IMR-90 (cell line): ENCODE measurements around the gene ZNF221. TPM values are rescaled to one million over a fixed set of nuclear protein-coding genes. Genes with fewer than 3 reads are reported as not detected.

Experiments used
- ATAC-seq: fragments of 200-7000 bp; cut with Tn5 transposase; 2 replicates; pipeline ENCODE4 v1.9.1; 2020; ENCODE audit warnings: low read depth, mild to moderate bottlenecking, moderate library complexity
- BruUV-seq: library from RNA; stranded (reverse); fragments of 400-500 nt; replicated peaks from 2 replicates; lab custom pipeline; 2021; lab: Mats Ljungman, UMichigan
- CTCF ChIA-PET: fragments of 300-600 bp; formaldehyde crosslinking; extraction: SDS; loops from one replicate; lab custom pipeline; 2021; ENCODE audit warnings: antibody characterized with exemption; lab: Yijun Ruan, JAX
- POLR2A ChIA-PET: fragments of 300-600 bp; sonication (Branson Sonifier 250); formaldehyde crosslinking; loops from one replicate; lab custom pipeline; 2022; ENCODE audit warnings: antibody characterized with exemption; ENCODE audit not compliant: unreplicated experiment; lab: Charles Lee
- DNase-seq: peaks from one replicate; pipeline ENCODE4 v3.0.0; 2013
- H2AFZ ChIP-seq: replicated peaks from 2 replicates; pipeline ENCODE3; 2013; ENCODE audit warnings: low read length, mild to moderate bottlenecking; ENCODE audit not compliant: poor library complexity
- H2AK5ac ChIP-seq: 2 replicates; pipeline ENCODE4 v1.6.1; 2013; ENCODE audit warnings: low read depth, low read length, inconsistent platforms
- H2AK9ac ChIP-seq: replicated peaks from 2 replicates; pipeline ENCODE3; 2013; ENCODE audit warnings: mild to moderate bottlenecking, low read depth, low read length, moderate library complexity; ENCODE audit not compliant: poor library complexity
- H2BK120ac ChIP-seq: 2 replicates; pipeline ENCODE4 v1.6.1; 2013; ENCODE audit warnings: low read depth, low read length, inconsistent platforms
- H2BK15ac ChIP-seq: 3 replicates; pipeline ENCODE4 v1.6.1; 2013; ENCODE audit warnings: low read depth, low read length, inconsistent platforms
- H2BK20ac ChIP-seq: 2 replicates; pipeline ENCODE4 v1.6.1; 2013; ENCODE audit warnings: low read depth, mild to moderate bottlenecking, inconsistent platforms, low read length, moderate library complexity
- H2BK5ac ChIP-seq: 2 replicates; pipeline ENCODE4 v1.6.1; 2013; ENCODE audit warnings: mild to moderate bottlenecking, low read depth, low read length, inconsistent platforms; ENCODE audit not compliant: poor library complexity, severe bottlenecking
- H3K14ac ChIP-seq: replicated peaks from 2 replicates; pipeline ENCODE4 v1.6.1; 2013; ENCODE audit warnings: low read depth, low read length, inconsistent platforms
- H3K18ac ChIP-seq: 2 replicates; pipeline ENCODE4 v1.6.1; 2013; ENCODE audit warnings: low read depth, low read length, control low read depth
- H3K23ac ChIP-seq: 2 replicates; pipeline ENCODE4 v1.6.1; 2013; ENCODE audit warnings: low read depth, low read length, inconsistent platforms
- H3K27ac ChIP-seq: 2 replicates; pipeline ENCODE4 v1.5.1; 2013; ENCODE audit warnings: mild to moderate bottlenecking, control low read depth, low read length; ENCODE audit not compliant: insufficient read depth
- H3K27me3 ChIP-seq: 2 replicates; pipeline ENCODE4 v1.6.1; 2013; ENCODE audit warnings: low read length; ENCODE audit not compliant: control insufficient read depth, insufficient read depth
- H3K36me3 ChIP-seq: 2 replicates; pipeline ENCODE4 v1.6.1; 2013; ENCODE audit warnings: low read length, mixed read lengths; ENCODE audit not compliant: control insufficient read depth, insufficient read depth
- H3K4ac ChIP-seq: 2 replicates; pipeline ENCODE4 v1.6.1; 2013; ENCODE audit warnings: low read depth, low read length, inconsistent platforms
- H3K4me1 ChIP-seq: 2 replicates; pipeline ENCODE4 v1.6.1; 2013; ENCODE audit warnings: low read length, mixed read lengths; ENCODE audit not compliant: control insufficient read depth, insufficient read depth
- H3K4me2 ChIP-seq: 2 replicates; pipeline ENCODE4 v1.6.1; 2013; ENCODE audit warnings: low read depth, mild to moderate bottlenecking, control low read depth, low read length, moderate library complexity
- H3K4me3 ChIP-seq: 2 replicates; pipeline ENCODE4 v1.5.1; 2013; ENCODE audit warnings: low read depth, mild to moderate bottlenecking, control low read depth, low read length, moderate library complexity; ENCODE audit not compliant: insufficient read depth
- H3K56ac ChIP-seq: 2 replicates; pipeline ENCODE4 v1.6.1; 2013; ENCODE audit warnings: low read length, inconsistent platforms; ENCODE audit not compliant: insufficient read depth; ENCODE audit errors: extremely low read depth
- H3K79me1 ChIP-seq, 2 experiments: 2 replicates each; pipeline ENCODE4 v1.6.1; 2013; ENCODE audit warnings: low read length in 2 of 2, inconsistent platforms in 1 of 2, low read depth in 1 of 2
- H3K9ac ChIP-seq: 2 replicates; pipeline ENCODE4 v1.6.1; 2013; ENCODE audit warnings: low read depth, low read length, control low read depth
- H3K9me1 ChIP-seq: 2 replicates; pipeline ENCODE4 v1.6.1; 2013; ENCODE audit warnings: low read length, inconsistent platforms; ENCODE audit not compliant: insufficient read depth
- H3K9me3 ChIP-seq: 2 replicates; pipeline ENCODE4 v1.6.1; 2013; ENCODE audit warnings: low read length; ENCODE audit not compliant: control insufficient read depth, insufficient read depth
- H4K20me1 ChIP-seq: 2 replicates; pipeline ENCODE4 v1.6.1; 2013; ENCODE audit warnings: low read length, inconsistent platforms; ENCODE audit not compliant: insufficient read depth
- H4K5ac ChIP-seq: 2 replicates; pipeline ENCODE4 v1.6.1; 2013; ENCODE audit warnings: mild to moderate bottlenecking, low read depth, low read length, control low read depth
- H4K8ac ChIP-seq, 2 experiments: 2 replicates each; pipeline ENCODE4 v1.6.1; 2013; ENCODE audit warnings: low read depth in 2 of 2, low read length in 2 of 2, control low read depth in 1 of 2, inconsistent platforms in 1 of 2
- H4K91ac ChIP-seq: 2 replicates; pipeline ENCODE4 v1.6.1; 2013; ENCODE audit warnings: low read depth, low read length, inconsistent platforms; ENCODE audit not compliant: insufficient read depth
- BHLHE40 ChIP-seq: fragments of 150-350 bp; IDR thresholded peaks from 2 replicates; pipeline ENCODE4 v1.6.1; 2016; ENCODE audit warnings: mild to moderate bottlenecking, low read depth, low read length
- CEBPB ChIP-seq: IDR thresholded peaks from 2 replicates; pipeline ENCODE4 v1.6.1; 2012; ENCODE audit warnings: low read depth, low read length, improper control_type of control experiment
- CHD1 ChIP-seq: IDR thresholded peaks from 2 replicates; pipeline ENCODE4 v1.6.1; 2012; ENCODE audit warnings: low read depth, low read length, improper control_type of control experiment
- CTCF ChIP-seq: conservative IDR thresholded peaks from 2 replicates; pipeline ENCODE4 v1.5.1; 2012; ENCODE audit warnings: mild to moderate bottlenecking, low read depth, low read length, improper control_type of control experiment
- ELK1 ChIP-seq: fragments of 150-350 bp; IDR thresholded peaks from 2 replicates; pipeline ENCODE4 v1.6.1; 2016; ENCODE audit warnings: low read depth, mild to moderate bottlenecking, low read length, moderate library complexity, borderline replicate concordance
- FOS ChIP-seq: fragments of 150-350 bp; IDR thresholded peaks from 2 replicates; pipeline ENCODE4 v1.6.1; 2016; ENCODE audit warnings: low read depth, low read length
- MAFK ChIP-seq: IDR thresholded peaks from 2 replicates; pipeline ENCODE4 v1.6.1; 2012; ENCODE audit warnings: low read depth, low read length, improper control_type of control experiment
- MAZ ChIP-seq: IDR thresholded peaks from 2 replicates; pipeline ENCODE4 v1.6.1; 2012; ENCODE audit warnings: low read depth, mild to moderate bottlenecking, low read length, improper control_type of control experiment, moderate library complexity, borderline replicate concordance
- MXI1 ChIP-seq: IDR thresholded peaks from 2 replicates; pipeline ENCODE4 v1.6.1; 2012; ENCODE audit warnings: low read depth, mild to moderate bottlenecking, low read length, moderate library complexity, borderline replicate concordance
- NFE2L2 ChIP-seq: fragments of 150-350 bp; IDR thresholded peaks from 2 replicates; pipeline ENCODE4 v1.6.1; 2016; ENCODE audit warnings: low read depth, mild to moderate bottlenecking, low read length
- POLR2A ChIP-seq: IDR thresholded peaks from 2 replicates; pipeline ENCODE4 v1.6.1; 2012; ENCODE audit warnings: mild to moderate bottlenecking, low read depth, low read length
- RAD21 ChIP-seq: IDR thresholded peaks from 2 replicates; pipeline ENCODE4 v1.6.1; 2012; ENCODE audit warnings: low read length, improper control_type of control experiment
- RCOR1 ChIP-seq: IDR thresholded peaks from 2 replicates; pipeline ENCODE4 v1.6.1; 2012; ENCODE audit warnings: mild to moderate bottlenecking, low read length, improper control_type of control experiment; ENCODE audit not compliant: insufficient replicate concordance
- RFX5 ChIP-seq: IDR thresholded peaks from 2 replicates; pipeline ENCODE4 v1.8.0; 2012; ENCODE audit warnings: low read depth, mild to moderate bottlenecking, low read length, moderate library complexity
- SMC3 ChIP-seq: fragments of 150-350 bp; IDR thresholded peaks from 2 replicates; pipeline ENCODE4 v1.6.1; 2016; ENCODE audit warnings: low read depth, mild to moderate bottlenecking, antibody characterized with exemption, low read length, moderate library complexity
- USF2 ChIP-seq: fragments of 150-350 bp; IDR thresholded peaks from 2 replicates; pipeline ENCODE4 v1.6.1; 2017; ENCODE audit warnings: mild to moderate bottlenecking, antibody characterized with exemption, low read length, low read depth
- WGBS, 2 experiments: methylation state at CpG; one replicate each; pipeline versions ENCODE4 v1.1.5 to v1.1.7; 2013; ENCODE audit warnings: missing lambda C conversion rate in 2 of 2; ENCODE audit not compliant: insufficient read length in 1 of 2; ENCODE audit errors: extremely low coverage in 2 of 2; 5-methylcytosine and 5-hydroxymethylcytosine counted together
- dilution Hi-C: fragments of 300-500 bp; cut with HindIII; formaldehyde crosslinking; loops from one replicate; pipeline ENCODE4 v1.14.3; 2018; ENCODE audit warnings: low sequenced_read_pairs; ENCODE audit not compliant: unreplicated experiment
- in situ Hi-C: fragments of 300-500 bp; cut with MboI; formaldehyde crosslinking; loops from 3 replicates; pipeline ENCODE4 v1.14.3; 2019; ENCODE audit warnings: low sequenced_read_pairs, inconsistent platforms, mixed read lengths
- intact Hi-C: fragments of 100-400 bp; cut with micrococcal nuclease; formaldehyde crosslinking; loops from 2 replicates; pipeline ENCODE4 v1.10.0; 2022
- polyA plus RNA-seq, 3 experiments: library from polyadenylated mRNA; depleted of rRNA; stranded (reverse); fragments of >200 nt; gene quantifications; 2 replicates each; pipeline ENCODE4 v1.2.3, GENCODE V29; 2012; ENCODE audit warnings: low replicate concordance in 1 of 3
- total RNA-seq: library from RNA; depleted of rRNA; stranded (reverse); fragments of >200 nt; gene quantifications from 2 replicates; pipeline ENCODE4 v1.2.3, GENCODE V29; 2012

ZNF221 gene
- total and polyA plus RNA-seq, 2 of the 4 experiments (the other 2 are of a cell fraction), result 1.0 to 10.6 TPM

- ATAC-seq (no peak), DNase-seq (peak; percentile 24)
- no peak overlapping the region for H3K14ac ChIP-seq
- H2AK5ac ChIP-seq, result no peak overlapping the region
- H2AK9ac ChIP-seq, result no peak overlapping the region
- no peaks in the 10 kb centered on the region for H4K20me1 ChIP-seq
- H3K56ac ChIP-seq, result no peak overlapping the region
- dilution Hi-C loops, result no loop called here
- no peak overlapping the region for H3K4ac ChIP-seq
- H3K4me3 ChIP-seq, result no peak overlapping the region
- H4K91ac ChIP-seq, result no peak overlapping the region
- no TSS peak for BruUV-seq
- no peak overlapping the region for H2BK20ac ChIP-seq
- no peak overlapping the region for H4K5ac ChIP-seq
- H3K9me3 ChIP-seq, result peaks cover 3% of the 10 kb centered on the region
- H3K23ac ChIP-seq, result no peak overlapping the region
- no peaks in the 10 kb centered on the region for H3K4me1 ChIP-seq
- H2BK120ac ChIP-seq, result no peak overlapping the region
- in situ Hi-C loops, result no loop called here
- H3K36me3 ChIP-seq, result peaks cover 18% of the 10 kb centered on the region
- no peak overlapping the region for H3K18ac ChIP-seq
- H3K9me1 ChIP-seq, result no peaks in the 10 kb centered on the region
- TF ChIP-seq CTCF, result no peak
- no peak for TF ChIP-seq POLR2A
- no peak for TF ChIP-seq CEBPB
- TF ChIP-seq MAZ, result no peak
- no peak for TF ChIP-seq NFE2L2
- no peak for TF ChIP-seq SMC3
- no peak for TF ChIP-seq RCOR1
- TF ChIP-seq MAFK, result no peak
- no peak for TF ChIP-seq USF2
- no peak for TF ChIP-seq CHD1
- TF ChIP-seq RFX5, result no peak
- TF ChIP-seq FOS, result no peak
- TF ChIP-seq MXI1, result no peak
- TF ChIP-seq BHLHE40, result no peak
- no peak for TF ChIP-seq RAD21
- TF ChIP-seq ELK1, result no peak
- POLR2A ChIA-PET, result no interaction called here
- no peaks in the 10 kb centered on the region for H3K27me3 ChIP-seq
- H4K8ac ChIP-seq, result no peak overlapping the region
- intact Hi-C loops, result no loop called here
- 91% methylated on average over 3 of the region's 10 CpGs; no CpG with 5 or more reads in 1 of the 2 experiments for WGBS, 2 experiments
- H3K9ac ChIP-seq, result no peak overlapping the region
- 0 out of 4 replicates have a peak, but pooled peaks cover 0 to 5% of the 10 kb centered on the region in 2 experiments for H3K79me1 ChIP-seq
- H3K27ac ChIP-seq, result no peak overlapping the region
- H3K4me2 ChIP-seq, result no peak overlapping the region
- no peak overlapping the region for H2BK15ac ChIP-seq
- H2AFZ ChIP-seq, result no peak overlapping the region
- no peak overlapping the region for H2BK5ac ChIP-seq
- CTCF ChIA-PET, result no interaction called here
Observed at GRCh38 chr19:43997631-43998290, 46.7 kb downstream of the ZNF221 start.
